ENCODE measurements around the gene NOLC1.

Gene NOLC1

DNA sequence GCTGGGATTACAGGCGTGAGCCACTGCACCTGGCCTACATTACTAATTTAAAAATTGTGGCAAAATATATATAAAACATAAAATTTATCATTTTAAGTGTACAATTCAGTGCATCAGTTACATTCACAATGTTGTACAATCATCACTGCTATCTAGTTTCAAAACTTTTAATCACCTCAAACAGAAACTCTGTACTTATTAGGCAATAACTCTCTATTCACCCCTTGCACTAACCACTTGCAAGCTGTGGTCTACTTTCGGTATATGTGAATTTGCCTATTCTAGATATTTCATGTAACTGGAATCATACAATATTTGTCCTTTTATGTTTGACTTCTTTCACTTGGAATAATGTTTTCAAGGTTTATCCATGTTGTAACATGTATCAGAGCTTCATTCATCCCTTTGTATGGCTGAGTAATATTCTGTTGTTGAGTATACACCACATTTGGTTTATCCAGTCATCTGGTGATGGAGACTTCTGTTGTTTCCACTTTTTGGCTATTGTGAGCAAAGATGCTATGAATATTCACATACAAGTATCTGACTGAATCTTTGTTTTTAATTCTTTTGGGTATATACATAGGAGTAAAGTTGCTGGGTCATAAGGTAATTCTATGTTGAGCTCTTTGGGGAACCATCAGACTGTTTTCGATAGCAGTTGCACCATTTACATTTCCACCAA, 59.6 kb downstream of the NOLC1 start:
- no peak for DNase-seq

Measured in suppressor macrophage treated with lipopolysaccharide for 1 hour (primary cell).